ENCODE measurements around the gene AURKB.

GRCh38 chr17:8173056-8173870 lies 37.1 kb downstream of the AURKB start:
- no peak for TF ChIP-seq CTCF (conservative IDR thresholded peaks at IDR 0.05 in 1 of 2, IDR thresholded peaks at IDR 0.05 in 1 of 2; ENCODE audit: extremely low read depth in 1 of 2, insufficient read depth in 1 of 2, low read depth in 1 of 2, low read length in 2 of 2)
- TF ChIP-seq EZH2 (IDR thresholded peaks at IDR 0.05; ENCODE audit: borderline replicate concordance, low read length) = no peak
